GM19193 (cell line): ENCODE results near the gene IFI30.

Source experiments
- POLR2A ChIP-seq: IDR thresholded peaks from 4 replicates; pipeline ENCODE4 v1.6.1; 2011; ENCODE audit not compliant: insufficient read depth, insufficient read length; ENCODE audit errors: extremely low read depth

The IFI30 gene

DNA sequence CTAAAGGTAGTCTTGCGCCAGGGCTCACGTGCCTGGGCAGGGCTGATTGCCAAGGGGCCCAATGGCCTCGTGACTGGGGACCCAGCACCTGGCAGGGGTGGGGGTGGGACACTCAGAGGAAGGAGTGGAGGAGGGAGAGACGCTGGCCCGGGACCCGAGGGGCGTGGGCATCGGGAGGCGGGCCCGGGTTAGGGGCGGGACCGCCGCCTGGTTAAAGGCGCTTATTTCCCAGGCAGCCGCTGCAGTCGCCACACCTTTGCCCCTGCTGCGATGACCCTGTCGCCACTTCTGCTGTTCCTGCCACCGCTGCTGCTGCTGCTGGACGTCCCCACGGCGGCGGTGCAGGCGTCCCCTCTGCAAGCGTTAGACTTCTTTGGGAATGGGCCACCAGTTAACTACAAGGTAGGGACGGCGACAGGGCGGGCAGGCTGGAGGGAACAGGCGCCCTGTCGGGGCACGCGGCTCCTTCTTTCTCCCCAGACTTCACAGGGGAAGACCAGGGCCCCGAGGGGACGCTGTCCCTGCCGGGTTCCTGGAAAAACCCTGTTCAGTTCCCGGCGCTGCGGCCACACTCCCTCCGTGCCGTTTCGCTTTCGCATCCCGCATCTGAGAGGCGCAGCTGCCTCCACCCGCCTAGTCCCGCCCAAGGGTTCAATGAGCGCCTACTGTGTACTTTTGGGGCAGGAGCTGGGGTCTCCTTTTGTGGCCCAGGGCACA, at the start of gene IFI30:
Gene IFI30, plus strand, starts transcription at position 242 of the 717 bp plus-strand sequence. Its CDS starts 29 bp downstream, at position 271.
- peak; percentile 98 for TF ChIP-seq POLR2A

DNA sequence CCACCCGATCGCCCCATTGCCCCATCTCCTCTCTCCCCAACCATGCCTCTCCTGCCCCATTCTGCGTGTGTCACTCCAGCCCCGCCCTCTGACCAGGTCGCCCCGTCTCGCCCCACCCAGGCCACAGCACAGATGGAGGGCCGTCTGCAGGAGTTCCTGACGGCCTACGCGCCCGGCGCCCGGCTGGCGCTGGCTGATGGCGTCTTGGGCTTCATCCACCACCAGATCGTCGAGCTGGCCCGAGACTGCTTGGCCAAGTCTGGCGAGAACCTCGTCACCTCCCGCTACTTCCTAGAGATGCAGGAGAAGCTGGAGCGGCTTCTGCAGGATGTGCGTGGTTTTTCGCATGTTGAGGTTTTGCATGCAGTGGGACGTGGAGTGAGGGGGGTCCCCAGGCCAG, 49.8 kb upstream of the IFI30 start:
- no peak for TF ChIP-seq POLR2A

DNA sequence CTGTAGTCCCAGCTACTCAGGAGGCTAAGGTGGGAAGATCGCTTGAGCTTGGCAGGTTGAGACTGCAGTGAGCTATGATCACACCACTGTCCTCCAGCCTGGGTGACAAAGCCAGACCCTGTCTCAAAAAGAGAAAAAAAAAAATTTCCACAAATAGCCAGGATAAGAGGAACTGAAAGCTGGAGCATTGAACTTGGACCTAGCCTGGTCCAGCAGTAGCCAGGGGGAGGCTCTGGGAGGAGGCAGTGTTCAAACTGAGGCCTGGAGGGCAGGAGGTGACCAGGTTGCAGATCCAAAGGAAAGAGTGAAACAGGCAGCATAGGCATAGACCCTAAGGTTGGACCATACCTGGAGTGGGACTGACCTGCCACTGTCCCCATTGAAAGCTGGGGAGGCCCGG, 47.5 kb upstream of the IFI30 start:
- TF ChIP-seq POLR2A, result no peak

DNA sequence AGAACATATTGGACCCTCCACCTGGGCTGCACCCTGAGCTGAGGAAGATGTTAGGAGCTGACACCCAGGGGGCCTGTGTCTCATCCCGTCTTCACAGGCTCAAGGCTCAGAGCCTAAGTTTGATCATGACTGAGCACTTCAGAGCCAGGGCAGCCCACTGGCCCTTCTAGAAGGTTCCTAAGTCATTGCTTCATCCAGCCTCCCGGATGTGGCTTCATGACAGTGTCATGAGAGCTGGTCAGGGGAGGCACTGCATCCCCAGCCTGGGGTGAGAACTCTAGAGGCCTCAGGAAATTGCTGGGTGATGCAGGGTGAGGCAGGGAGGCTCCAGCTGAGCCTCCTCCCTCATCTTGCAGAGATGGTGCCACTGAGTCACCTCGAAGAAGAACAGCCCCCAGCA, 45.6 kb upstream of the IFI30 start:
- TF ChIP-seq POLR2A, result no peak

DNA sequence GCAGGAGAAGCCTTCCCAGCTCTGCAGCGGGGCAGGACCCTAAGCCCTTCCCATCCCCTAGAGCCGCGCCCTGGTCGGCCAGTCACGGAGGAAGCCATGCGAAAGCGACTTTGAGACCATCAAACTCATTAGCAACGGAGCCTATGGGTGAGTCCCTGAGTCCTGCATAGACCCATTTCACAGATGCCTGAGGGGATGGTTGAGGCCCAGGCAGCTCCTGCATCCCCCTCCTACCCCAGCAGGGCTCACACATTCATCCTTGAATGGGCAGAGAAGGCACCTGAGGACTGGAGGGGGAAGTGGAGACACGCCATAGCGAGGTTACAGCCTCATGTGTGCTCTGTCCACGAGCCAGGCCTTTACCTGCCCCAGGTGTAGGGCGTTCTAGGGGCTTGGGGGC, 44.8 kb upstream of the IFI30 start:
- no peak for TF ChIP-seq POLR2A

DNA sequence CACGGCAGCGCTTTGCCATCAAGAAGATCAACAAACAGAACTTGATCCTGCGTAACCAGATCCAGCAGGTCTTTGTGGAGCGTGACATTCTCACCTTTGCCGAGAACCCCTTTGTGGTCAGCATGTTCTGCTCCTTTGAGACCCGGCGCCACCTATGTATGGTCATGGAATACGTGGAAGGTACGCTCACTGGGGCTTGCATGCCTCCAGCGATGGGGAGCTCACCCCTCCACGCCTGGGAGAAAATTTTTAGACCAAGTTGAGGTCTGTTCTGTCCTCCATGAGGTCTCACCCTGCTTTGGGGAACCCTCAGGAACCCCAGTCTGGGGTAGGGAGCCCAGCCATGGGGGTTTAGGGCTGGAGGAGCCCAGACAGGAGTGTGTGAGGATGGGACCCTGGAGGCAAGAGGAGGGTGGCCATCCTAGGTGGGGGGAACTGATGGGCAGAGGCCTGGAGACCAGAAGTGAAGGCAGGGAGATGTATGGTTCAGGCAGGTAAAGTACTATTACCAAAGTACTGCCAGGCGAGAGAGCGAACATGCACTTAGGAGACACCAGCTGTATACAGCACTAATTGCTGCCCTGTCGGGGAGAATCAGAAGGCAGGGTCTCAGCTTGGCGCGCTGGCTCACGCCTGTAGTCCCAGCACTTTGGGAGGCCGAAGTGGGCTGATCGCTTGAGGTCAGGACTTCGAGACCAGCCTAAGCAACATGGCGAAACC, 42.9 kb upstream of the IFI30 start:
- no peak for TF ChIP-seq POLR2A

DNA sequence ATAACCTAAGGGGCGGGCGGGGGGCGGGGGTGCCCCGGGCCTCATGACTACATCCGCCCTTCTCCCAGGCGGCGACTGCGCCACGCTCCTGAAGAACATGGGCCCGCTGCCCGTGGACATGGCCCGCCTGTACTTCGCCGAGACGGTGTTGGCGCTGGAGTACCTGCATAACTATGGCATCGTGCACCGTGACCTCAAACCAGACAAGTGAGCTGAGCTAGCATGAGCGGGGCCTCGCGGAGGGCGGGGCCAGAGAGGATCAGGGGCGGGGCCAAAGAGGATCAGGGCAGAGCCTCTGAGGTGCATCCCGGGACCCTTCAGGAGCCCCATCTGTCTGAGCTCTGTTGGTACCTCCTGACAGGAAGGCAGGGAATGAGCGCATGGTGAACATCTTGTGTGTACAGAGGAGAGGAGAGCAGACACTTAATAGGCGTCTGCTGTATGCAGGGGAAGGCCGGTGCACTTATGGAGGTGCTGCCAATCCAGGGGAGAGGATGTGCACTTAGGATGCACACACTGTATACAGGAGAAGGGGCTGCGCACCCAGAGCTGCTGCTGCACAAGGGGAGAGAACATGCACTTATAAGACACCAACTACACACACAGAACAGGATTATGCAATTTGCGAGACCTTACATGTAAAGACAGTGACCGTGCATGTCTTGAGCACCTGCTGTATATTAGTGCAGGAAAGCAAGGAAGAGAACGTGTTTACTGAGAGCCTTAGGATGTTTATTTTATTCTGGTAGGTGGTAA, 41.6 kb upstream of the IFI30 start:
- no peak for TF ChIP-seq POLR2A

DNA sequence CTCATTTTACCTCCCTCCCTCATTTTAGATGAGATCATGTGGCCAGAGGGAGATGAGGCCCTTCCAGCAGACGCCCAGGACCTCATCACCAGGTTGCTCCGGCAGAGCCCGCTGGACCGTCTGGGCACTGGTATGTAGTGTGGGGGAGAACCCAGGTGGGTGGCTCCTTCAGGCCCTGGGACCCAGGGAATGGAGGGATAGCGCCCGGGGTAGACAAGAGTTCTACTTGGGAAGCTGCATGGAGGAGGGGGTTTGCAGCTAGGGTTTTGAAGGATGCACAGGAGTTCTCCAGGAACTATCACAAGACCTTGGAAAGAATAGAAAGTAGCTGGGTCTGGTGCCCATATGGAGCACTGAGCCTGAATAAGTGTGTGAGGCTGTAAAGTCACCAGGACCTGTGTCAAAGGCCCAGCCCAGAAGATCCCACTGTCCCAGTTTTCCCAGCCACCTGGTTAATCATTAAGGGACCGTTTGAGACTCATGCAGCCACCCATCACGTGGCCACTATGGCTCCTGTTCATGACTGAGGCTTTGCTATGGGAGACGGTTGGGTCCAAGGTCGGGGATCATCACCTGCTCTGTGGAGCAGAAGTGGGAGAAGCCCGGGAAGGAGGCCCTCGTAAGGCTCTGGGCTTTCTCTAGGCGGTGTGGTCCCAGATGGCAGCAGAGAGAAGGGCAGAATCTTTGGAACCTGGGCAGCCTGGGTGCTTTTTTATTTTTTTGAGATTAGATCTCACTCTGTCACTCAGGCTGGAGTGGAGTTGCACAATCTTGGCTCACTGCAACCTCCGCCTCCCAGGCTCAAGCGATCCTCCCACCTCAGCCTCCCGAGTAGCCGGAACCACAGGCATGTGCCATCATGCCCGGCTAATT, 37.7 kb upstream of the IFI30 start:
- TF ChIP-seq POLR2A, result no peak

DNA sequence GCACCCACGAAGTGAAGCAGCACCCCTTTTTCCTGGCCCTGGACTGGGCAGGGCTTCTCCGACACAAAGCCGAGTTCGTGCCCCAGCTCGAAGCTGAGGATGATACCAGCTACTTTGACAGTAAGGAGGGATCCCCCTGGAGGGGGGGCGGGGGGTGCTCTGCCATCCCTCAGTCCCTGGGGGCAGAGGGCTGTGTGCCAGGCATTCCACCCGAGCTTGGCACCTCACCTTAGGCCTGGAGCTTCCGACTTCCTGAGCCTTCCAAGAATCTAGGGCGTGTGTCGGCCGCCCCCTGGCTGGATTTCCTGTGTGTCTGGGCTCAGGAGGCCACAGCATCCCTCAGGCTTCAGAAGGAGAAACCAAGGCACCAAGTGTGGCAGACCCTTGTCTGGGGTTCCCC, 36.4 kb upstream of the IFI30 start:
- TF ChIP-seq POLR2A, result no peak

DNA sequence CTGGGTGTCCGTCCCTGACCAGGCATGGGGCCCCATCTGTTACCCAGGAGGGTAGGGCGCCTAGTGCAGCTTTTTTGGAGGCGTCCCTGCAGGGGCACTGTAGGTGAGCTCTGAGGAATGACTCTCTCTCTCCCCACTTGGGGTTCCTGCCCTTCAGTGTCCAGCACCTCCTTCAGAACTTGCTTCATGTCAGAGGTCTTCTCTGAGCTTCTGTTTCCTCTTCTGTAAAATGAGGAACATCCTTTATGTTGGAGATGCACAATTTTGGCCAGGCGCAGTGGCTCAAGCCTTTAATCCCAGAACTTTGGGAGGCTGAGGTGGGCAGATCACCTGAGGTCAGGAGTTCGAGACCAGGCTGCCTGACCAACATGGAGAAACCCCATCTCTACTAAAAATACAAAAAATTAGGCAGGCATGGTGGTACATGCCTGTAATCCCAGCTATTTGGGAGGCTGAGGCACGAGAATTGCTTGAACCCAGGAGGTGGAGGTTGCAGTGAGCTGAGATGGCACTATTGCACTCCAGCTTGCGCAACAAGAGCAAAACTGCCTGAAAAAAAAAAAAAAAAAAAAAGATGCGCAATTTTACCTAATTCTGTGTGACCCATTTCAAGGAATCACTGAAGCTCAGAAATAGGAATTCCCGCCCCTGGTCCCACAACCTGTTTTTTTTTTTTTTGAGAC, 35.8 kb upstream of the IFI30 start:
- no peak for TF ChIP-seq POLR2A

DNA sequence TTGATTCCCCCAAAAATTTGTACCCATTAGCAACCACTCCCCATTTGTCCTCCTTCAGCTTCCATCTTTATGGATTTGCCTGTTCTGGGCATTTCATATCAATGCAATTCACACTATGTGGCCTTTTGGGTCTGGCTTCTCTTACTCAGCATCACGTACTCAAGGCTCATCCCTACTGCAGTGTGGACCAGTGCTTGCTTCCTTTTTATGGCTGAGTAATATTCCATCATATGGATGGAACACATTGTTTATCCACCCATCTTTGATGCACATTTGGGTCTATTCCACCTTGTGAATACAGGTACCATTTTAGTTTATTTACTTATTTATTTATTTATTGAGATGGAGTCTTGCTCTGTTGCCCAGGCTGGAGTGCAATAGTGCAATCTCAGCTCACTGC, 33.1 kb upstream of the IFI30 start:
- no peak for TF ChIP-seq POLR2A

DNA sequence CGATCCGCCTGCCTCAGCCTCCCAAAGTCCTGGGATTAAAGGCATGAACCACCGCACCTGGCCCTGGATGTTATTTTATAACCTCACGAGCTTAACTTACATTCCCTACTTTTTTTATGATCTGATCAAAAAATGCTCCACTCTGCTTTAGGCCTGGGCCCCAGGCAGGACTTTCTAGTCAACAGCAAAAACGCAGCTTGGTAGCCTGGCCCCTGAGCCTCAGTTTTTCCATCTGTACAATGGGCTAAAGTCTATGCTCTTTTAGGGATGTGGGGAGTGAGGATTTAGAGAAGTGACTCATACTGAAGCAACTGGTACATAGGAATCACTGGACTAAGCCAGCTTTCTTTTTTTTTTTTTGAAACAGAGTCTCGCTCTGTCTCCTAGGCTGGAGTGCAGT, 32.6 kb upstream of the IFI30 start:
- no peak for TF ChIP-seq POLR2A

DNA sequence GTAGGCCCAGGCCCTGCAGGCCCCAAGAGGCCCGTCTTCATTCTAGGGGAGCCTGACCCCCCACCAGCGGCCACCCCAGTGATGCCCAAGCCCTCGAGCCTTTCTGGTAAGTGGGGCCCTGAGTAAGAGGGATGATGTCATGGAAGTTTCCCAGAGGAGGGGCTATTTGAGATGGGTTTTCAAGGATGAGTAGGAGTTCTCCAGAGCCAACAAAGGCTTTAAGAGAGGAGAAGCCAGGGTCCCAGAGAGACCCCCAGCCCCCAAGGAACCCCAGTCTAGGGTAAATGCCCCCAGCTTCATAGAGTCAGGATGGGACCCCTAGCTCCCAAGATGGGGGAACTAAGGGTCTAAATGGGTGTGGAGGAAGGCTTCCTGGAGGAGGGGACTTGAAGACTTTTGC, 29.7 kb upstream of the IFI30 start:
- TF ChIP-seq POLR2A, result no peak

DNA sequence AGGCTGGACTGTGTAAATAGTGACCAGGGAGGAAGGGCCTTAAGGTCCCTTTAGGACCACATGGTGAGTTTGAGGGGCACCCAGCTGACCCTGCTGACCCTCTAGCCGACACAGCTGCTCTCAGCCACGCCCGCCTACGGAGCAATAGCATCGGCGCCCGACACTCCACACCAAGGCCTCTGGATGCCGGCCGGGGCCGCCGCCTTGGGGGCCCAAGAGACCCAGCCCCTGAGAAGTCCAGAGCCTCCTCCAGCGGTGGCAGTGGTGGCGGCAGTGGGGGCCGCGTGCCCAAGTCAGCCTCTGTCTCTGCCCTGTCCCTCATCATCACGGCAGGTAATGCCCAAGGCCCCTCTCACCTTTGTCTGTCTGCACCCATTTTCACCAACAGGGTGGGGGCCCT, 29.3 kb upstream of the IFI30 start:
- TF ChIP-seq POLR2A, result no peak
